ENCODE results near the gene UBE2L5.

GRCh38 chr13:30418075-30418716 lies 4.1 kb upstream of the UBE2L5 start:
- TF ChIP-seq CTCF (IDR thresholded peaks at IDR 0.05; ENCODE audit: insufficient read depth, low read depth, low read length) (no peak), EZH2 (IDR thresholded peaks at IDR 0.05; ENCODE audit: insufficient read depth, low read length) (no peak)

All from astrocyte (in vitro differentiated cells and primary cell).